IPS-NIHi7 (cell line): ENCODE data around the gene TENT5C.

ENCODE experiments used
- DNase-seq: peaks from one replicate; pipeline ENCODE4 v3.0.0; 2012; ENCODE audit warnings: mixed read lengths; ENCODE audit errors: extremely low spot score

The TENT5C gene

GRCh38 chr1:117676615-117677130 is 70.8 kb downstream of the TENT5C start:
- no peak for DNase-seq
